Natural killer cell (primary cell): ENCODE data around the gene MIOX. TPM values are rescaled to one million over a fixed set of nuclear protein-coding genes. Genes with fewer than 3 reads are reported as not detected.

ENCODE experiments used
- ATAC-seq, 3 donors: fragments of 150-1000 bp in 2 of 3; fragments of 200-7000 bp in 1 of 3; cut with Tn5 transposase; 1 replicate in 1 of 3; 2 replicates in 2 of 3; pipeline ENCODE4 v1.10.0; 2021; ENCODE audit warnings: mild to moderate bottlenecking in 2 of 3, moderate library complexity in 2 of 3
- DNase-seq, 2 donors: peaks; one replicate each; pipeline versions ENCODE4 v3.0.0 to v3.0.0-alpha.2; 2013 to 2021; ENCODE audit warnings: mixed read lengths in 1 of 2
- H3K27ac ChIP-seq: one replicate; pipeline ENCODE4 v1.5.1; 2013; ENCODE audit warnings: mild to moderate bottlenecking, low read length
- H3K27me3 ChIP-seq: one replicate; pipeline ENCODE4 v1.6.1; 2013; ENCODE audit warnings: low read length; ENCODE audit not compliant: control insufficient read depth, insufficient read depth
- H3K36me3 ChIP-seq: one replicate; pipeline ENCODE4 v1.6.1; 2013; ENCODE audit warnings: low read length; ENCODE audit not compliant: control insufficient read depth, insufficient read depth
- H3K4me1 ChIP-seq: one replicate; pipeline ENCODE4 v1.6.1; 2013; ENCODE audit warnings: low read length; ENCODE audit not compliant: control insufficient read depth, insufficient read depth
- H3K4me3 ChIP-seq: one replicate; pipeline ENCODE4 v1.5.1; 2013; ENCODE audit warnings: low read length
- H3K9me3 ChIP-seq: one replicate; pipeline ENCODE4 v1.6.1; 2013; ENCODE audit warnings: low read length; ENCODE audit not compliant: control insufficient read depth, insufficient read depth
- H3K27ac Mint-ChIP-seq, 2 donors: one replicate each; pipeline ENCODE4 v1.8.0; 2022; ENCODE audit warnings: mild to moderate bottlenecking in 2 of 2, mixed read lengths in 2 of 2, moderate library complexity in 1 of 2
- H3K27me3 Mint-ChIP-seq, 2 donors: one replicate each; pipeline ENCODE4 v1.8.0; 2022; ENCODE audit warnings: low read depth in 2 of 2, mixed read lengths in 2 of 2
- H3K36me3 Mint-ChIP-seq: one replicate; pipeline ENCODE4 v1.8.0; 2022; ENCODE audit warnings: mixed read lengths
- H3K4me1 Mint-ChIP-seq, 2 donors: one replicate each; pipeline ENCODE4 v1.8.0; 2022; ENCODE audit warnings: mixed read lengths in 2 of 2
- H3K4me3 Mint-ChIP-seq: one replicate; pipeline ENCODE4 v1.8.0; 2022; ENCODE audit warnings: mild to moderate bottlenecking, moderate library complexity, mixed read lengths
- H3K9me3 Mint-ChIP-seq, 2 donors: one replicate each; pipeline ENCODE4 v1.8.0; 2022; ENCODE audit warnings: mixed read lengths in 2 of 2
- CTCF ChIP-seq: fragments of 200-600 bp; IDR thresholded peaks from one replicate; pipeline ENCODE4 v1.8.0; 2022; ENCODE audit warnings: antibody characterized with exemption
- WGBS: methylation state at CpG from one replicate; pipeline ENCODE4 v1.1.7; 2013; ENCODE audit warnings: missing lambda C conversion rate; ENCODE audit not compliant: insufficient coverage; 5-methylcytosine and 5-hydroxymethylcytosine counted together
- intact Hi-C: fragments of 100-400 bp; cut with micrococcal nuclease; formaldehyde crosslinking; loops from one replicate; pipeline ENCODE4 v1.14.2; 2022
- total RNA-seq, 4 donors: library from RNA; stranded (reverse); fragments of 120-200 nt in 1 of 4; gene quantifications; one replicate each; pipeline versions ENCODE4 v1.2.3 to v1.2.4, GENCODE V29; 2013 to 2022

MIOX gene
- total RNA-seq, 3 donors from 2014 or later (not counting 1 experiment from before 2014, with no cell fraction given): 0.23 TPM; not detected in 2

- H3K27ac ChIP-seq: no peak overlapping the region
- intact Hi-C loops: no loop called here
Measured at GRCh38 chr22:50441428-50441993, 45.1 kb upstream of the MIOX start.

DNA sequence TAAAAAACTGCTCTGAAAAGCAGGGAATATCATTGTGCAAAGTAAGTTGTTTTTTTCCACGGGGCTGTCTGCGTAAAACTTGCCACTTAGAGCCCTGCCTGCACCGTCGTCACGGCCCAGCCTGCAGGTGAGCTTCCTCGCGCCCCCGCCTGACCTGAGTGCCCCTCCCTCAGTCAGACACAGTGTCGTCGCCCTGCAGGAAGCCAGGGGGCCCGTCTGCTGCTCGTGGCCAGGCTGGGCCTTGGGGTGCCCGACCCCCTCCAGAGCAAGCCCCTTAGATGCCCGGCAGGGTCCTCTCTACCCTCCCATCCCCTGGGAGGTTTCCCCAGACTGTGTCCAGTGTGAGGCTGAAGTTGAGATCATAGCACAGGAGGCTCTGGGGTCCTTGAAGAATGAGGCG is 43.5 kb upstream of the MIOX start:
- peak overlapping the region; percentile 73 to 90 for H3K27ac Mint-ChIP-seq
- H3K4me3 ChIP-seq: no peak overlapping the region
- no peak for TF ChIP-seq CTCF
- H3K4me1 ChIP-seq: peaks cover 51% of the 10 kb centered on the region
- H3K36me3 ChIP-seq: peaks cover 54% of the 10 kb centered on the region
- 61% methylated on average over 14 of the region's 15 CpGs for WGBS
- H3K4me1 Mint-ChIP-seq: peaks cover 24 to 41% of the 10 kb centered on the region in 2 donors
- intact Hi-C loops: no loop called here
- no peaks in the 10 kb centered on the region for H3K27me3 ChIP-seq
- no peaks in the 10 kb centered on the region for H3K9me3 ChIP-seq
- DNase-seq (peak in 1 of 2 donors; percentile 40), ATAC-seq (no peak)
- peak overlapping the region; percentile 57 for H3K27ac ChIP-seq
- no peak overlapping the region for H3K4me3 Mint-ChIP-seq
- H3K36me3 Mint-ChIP-seq: no peaks in the 10 kb centered on the region
- no peaks in the 10 kb centered on the region for H3K27me3 Mint-ChIP-seq
- no peaks in the 10 kb centered on the region for H3K9me3 Mint-ChIP-seq

More at GRCh38 chr22:50441428-50441993, 45.1 kb upstream of the MIOX start:
- ATAC-seq (no peak), DNase-seq (no peak)
- Histone ChIP-seq H3K36me3 (peaks cover 46% of the 10 kb centered on the region), H3K27me3 (no peaks in the 10 kb centered on the region), H3K4me1 (peaks cover 36% of the 10 kb centered on the region), H3K9me3 (no peaks in the 10 kb centered on the region), H3K4me3 (no peak overlapping the region)
- 88% methylated on average over 17 of the region's 17 CpGs for WGBS
- no peak overlapping the region for H3K4me3 Mint-ChIP-seq
- H3K27me3 Mint-ChIP-seq: no peaks in the 10 kb centered on the region
- H3K9me3 Mint-ChIP-seq: no peaks in the 10 kb centered on the region
- peaks cover 19 to 35% of the 10 kb centered on the region in 2 donors for H3K4me1 Mint-ChIP-seq
- no peak for TF ChIP-seq CTCF
- H3K36me3 Mint-ChIP-seq: no peaks in the 10 kb centered on the region
- H3K27ac Mint-ChIP-seq: peak overlapping the region; percentile 73 to 90

GRCh38 chr22:50443801-50444625 is 42.6 kb upstream of the MIOX start:
- no peak for TF ChIP-seq CTCF
- H3K27ac ChIP-seq: peak overlapping the region; percentile 57
- ATAC-seq (peak in 1 of 3 donors; percentile 2), DNase-seq (no peak)
- H3K36me3 Mint-ChIP-seq: no peaks in the 10 kb centered on the region
- H3K27me3 ChIP-seq: no peaks in the 10 kb centered on the region
- H3K27ac Mint-ChIP-seq: peak overlapping the region; percentile 85 to 90
- H3K4me1 Mint-ChIP-seq: peaks cover 32 to 48% of the 10 kb centered on the region in 2 donors
- WGBS: 78% methylated on average over 27 of the region's 28 CpGs
- no peaks in the 10 kb centered on the region for H3K9me3 Mint-ChIP-seq
- H3K4me3 ChIP-seq: no peak overlapping the region
- H3K4me3 Mint-ChIP-seq: no peak overlapping the region
- H3K27me3 Mint-ChIP-seq: no peaks in the 10 kb centered on the region
- no peaks in the 10 kb centered on the region for H3K9me3 ChIP-seq
- peaks cover 54% of the 10 kb centered on the region for H3K36me3 ChIP-seq
- peaks cover 59% of the 10 kb centered on the region for H3K4me1 ChIP-seq
- intact Hi-C loops: no loop called here
